Adipose tissue (tissue), 3 donors: Measurements from ENCODE around the gene SNX20. TPM values are rescaled to one million over a fixed set of nuclear protein-coding genes. Genes with fewer than 3 reads are reported as not detected.

Experiments used
- H3K27ac ChIP-seq: one replicate; pipeline ENCODE4 v1.5.1; 2013; ENCODE audit warnings: low read depth, low read length
- WGBS, 3 donors: extraction: QIAGEN DNeasy Blood & Tissue Kit; methylation state at CpG; one replicate each; pipeline ENCODE4 v1.1.7; 2013; 5-methylcytosine and 5-hydroxymethylcytosine counted together
- polyA plus RNA-seq, 3 donors: library from polyadenylated mRNA; stranded (reverse); fragments of 200-250 nt; gene quantifications; one replicate each; pipeline ENCODE4 v1.2.3, GENCODE V29; 2013
- donor health status: healthy with polysubstance abuse.
- donor health status: Bipolar disorder and iron deficiency.
- donor health status: healthy.

SNX20 gene
- polyA plus RNA-seq, 3 donors = 0.35 to 3.8 (median 1.8) TPM

DNA sequence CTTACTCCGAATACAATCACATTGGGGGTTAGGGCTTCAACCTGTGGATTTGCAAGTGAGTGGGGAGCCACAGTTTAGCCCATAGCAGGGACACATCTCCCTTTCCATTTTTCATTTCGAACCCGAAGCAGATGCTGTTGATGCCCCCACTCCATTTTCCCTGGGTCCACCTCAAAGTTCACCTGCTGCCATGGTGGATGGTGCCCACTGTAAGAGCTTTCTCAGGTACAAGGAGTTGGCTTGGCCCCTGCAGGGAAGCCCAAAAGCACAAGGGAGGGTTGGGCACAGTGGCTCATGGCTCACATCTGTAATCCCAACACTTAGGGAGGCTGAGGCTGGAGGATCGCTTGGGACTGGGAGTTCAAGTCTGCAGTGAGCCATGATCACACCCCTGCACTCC is 51.8 kb downstream of the SNX20 start:
- WGBS, 3 donors = 77 to 89% (median 89%) methylated on average over 4 of the region's 4 CpGs
- no peak overlapping the region for H3K27ac ChIP-seq

DNA sequence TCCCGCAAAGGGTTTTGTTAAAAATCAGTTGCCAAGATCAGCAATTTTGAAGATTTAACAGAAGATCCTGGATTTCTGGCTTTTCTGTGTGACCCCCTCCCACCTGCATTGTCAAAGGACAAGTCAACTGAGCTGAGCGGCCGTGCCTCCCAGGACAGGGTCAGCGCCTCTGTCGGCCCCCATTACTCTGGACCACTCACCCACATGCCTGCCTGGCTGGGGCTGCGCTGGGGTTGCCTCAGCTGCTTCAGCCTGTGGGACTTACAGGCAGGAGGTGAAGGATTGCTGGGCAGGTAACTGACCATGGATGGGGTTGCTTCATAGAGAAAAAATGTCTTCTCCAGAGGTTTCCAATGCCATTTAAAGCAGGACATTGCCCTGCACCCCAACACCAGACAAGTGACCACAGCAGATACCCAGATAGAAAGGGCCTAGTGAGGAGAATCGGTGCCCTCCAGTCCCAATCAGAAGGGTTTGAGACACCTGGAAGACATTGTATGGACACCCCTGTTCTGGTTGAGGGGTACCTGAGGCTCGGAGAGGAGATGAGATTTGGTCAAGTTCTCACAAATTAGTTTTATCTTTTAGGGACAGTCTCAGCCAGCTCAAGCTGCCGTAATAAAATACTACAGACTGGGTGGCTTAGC is 52.8 kb downstream of the SNX20 start:
- no peak overlapping the region for H3K27ac ChIP-seq
- 92 to 96% (median 96%) methylated on average over 9 of the region's 9 CpGs for WGBS, 3 donors

DNA sequence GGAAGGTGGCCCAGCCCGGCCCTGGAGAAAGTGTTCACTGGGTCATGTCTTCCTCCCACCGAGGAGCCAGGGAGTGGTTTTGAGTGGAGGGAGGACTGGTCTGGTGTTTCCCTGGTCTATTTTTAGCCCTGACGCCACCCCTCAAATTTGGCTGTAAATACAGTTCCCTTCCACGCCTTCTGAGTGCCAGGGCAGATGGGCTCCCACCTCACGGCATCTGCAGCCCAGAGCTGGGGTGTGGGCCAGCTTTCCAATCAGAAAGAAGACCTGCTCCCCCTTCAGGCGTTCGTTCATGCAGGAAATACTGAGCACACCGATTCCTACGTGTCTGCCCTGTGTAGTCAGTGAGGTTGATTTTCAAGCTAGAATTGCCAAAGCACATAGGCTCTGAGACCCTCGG is 53.7 kb downstream of the SNX20 start:
- no peak overlapping the region for H3K27ac ChIP-seq
- WGBS, 3 donors = 9 to 53% (median 9%) methylated on average over 10 of the region's 10 CpGs

DNA sequence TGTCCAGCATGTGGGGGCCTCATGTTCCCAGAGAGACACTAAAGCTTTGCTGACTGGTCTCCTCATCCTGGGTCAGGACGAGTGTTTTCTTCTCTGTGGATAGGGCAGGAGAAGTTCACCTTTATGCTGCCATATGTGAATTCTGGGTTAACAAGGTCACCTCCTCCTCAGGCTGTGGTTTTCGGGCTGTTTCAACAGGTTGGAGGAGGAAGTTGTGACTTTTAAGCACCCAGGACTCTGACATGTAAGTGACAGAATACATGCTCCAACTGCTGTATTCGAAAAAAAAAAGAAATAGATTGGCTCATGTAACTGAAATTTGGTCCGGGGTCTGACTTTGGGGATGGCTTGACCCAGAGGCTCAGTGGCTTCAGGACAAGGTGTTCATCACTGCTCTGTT is 54.2 kb downstream of the SNX20 start:
- 31 to 63% (median 49%) methylated on average over 4 of the region's 4 CpGs for WGBS, 3 donors
- H3K27ac ChIP-seq = no peak overlapping the region

DNA sequence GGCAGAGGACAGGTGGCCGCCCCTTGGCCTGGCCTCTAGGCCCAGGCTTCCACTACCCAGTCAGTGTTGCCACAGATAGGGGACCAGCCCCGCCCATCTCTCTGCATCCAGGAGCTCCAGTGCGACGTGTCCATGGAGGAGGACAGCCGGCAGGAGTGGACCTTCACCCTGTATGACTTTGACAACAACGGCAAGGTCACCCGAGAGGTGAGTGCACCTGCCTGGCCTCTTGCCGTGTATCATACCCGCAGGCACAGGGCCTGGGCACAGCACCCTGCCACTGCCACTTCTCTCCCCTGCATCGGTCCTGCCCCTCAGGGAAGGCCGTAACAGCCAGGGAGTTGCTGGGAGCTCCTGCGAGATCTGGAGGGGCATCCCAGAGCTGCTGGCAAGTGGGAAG is 55.7 kb downstream of the SNX20 start:
- WGBS, 3 donors = 78 to 96% (median 93%) methylated on average over 12 of the region's 12 CpGs
- no peak overlapping the region for H3K27ac ChIP-seq

DNA sequence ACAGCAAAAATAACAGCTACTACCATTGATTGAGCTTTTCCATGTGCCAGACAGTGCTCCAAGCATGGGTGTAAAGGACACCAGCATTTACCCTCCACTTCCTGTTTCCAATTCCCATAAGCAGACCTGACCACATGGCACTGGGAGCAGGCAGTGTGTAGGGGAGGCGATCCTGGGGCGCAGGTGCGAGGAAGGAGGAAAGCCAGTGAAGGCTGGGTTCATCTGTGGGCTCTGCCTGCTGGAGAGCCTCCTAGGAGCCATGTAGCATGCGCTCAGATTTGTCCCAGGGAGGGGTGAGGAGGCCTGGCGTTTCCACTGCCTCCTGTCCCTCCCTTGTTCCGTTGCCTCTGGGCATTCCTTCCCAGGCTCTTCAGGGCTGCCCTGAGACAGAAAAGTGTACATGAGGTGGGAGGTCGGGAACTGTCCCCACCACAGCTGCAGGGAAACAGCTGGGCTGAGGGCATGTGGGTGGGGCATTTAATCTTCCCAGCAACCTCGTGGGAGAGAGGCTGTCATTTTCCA is 56.6 kb downstream of the SNX20 start:
- 78 to 82% (median 78%) methylated on average over 8 of the region's 8 CpGs for WGBS, 3 donors
- H3K27ac ChIP-seq = no peak overlapping the region

DNA sequence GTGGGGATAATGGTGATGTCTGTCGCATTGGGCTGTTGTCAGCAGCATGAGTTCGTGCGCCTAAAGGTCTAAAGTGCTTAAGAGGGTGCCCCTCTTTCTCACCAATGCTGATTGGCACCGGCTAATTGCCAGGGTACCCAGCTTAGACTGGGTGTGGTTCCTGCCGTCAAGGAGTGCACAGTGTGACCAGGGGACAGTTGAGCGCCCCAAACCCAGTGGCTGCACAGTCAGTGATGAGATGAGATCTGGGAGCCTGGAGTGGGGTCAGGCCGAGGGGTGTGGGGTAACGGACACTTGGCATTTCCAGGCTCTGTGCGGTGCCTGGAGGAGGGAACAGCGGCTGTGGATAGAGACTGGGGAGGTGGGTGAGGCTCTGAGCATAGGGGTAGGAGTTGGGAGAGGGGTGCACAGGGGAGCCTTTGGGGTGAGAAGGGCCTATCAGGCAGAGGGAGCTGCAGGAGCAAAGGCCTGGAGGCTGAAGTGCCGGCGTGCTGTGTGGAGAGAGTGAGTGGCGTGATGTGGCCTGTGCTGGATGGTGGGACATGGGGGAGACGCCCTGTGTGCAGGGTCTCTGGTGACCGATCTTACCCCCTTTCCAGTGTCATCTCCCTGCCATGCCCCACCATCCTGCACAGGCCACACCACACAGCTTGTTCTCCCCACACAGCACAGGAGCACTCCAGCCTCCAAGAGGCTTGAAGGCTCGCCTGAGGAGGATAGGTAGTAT is 58.3 kb downstream of the SNX20 start:
- H3K27ac ChIP-seq = no peak overlapping the region
- WGBS, 3 donors = 93 to 95% (median 94%) methylated on average over 16 of the region's 16 CpGs

DNA sequence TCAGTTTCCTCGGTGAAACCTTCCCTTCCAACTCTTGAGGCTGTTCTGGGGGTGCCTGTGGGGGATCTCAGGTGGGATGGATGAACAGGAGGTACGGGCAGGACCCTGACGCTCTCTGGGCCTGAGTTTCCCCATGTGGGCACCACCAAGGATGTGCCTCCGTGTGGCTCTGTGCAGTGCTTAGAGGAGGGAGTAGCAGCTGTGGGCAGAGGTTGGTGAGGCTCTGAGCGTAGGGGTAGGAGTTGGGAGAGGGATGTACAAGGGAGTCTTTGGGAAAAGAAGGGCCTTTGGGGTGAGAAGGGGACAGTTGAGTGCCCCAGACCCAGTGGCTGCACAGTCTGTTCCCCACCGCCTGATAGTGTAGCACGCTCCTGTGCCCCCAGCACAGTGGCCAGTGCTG is 59.1 kb downstream of the SNX20 start:
- H3K27ac ChIP-seq = no peak overlapping the region
- WGBS, 3 donors = 88 to 95% (median 91%) methylated on average over 6 to 7 of the region's 7 CpGs

Other genes starting within 250 kb of the SNX20 start
- 1 to 10 TPM in 2 of 3 donors, under 1 TPM in 1; 0.31 to 1.3 (median 1.1) TPM for gene NKD1, start 132.9 kb downstream of the SNX20 start, polyA plus RNA-seq
- gene NOD2, start 12.3 kb upstream of the SNX20 start, polyA plus RNA-seq = 1 to 10 TPM in 2 of 3 donors, under 1 TPM in 1; 0.43 to 2.5 (median 1.2) TPM
- gene CYLD, start 60.8 kb upstream of the SNX20 start, polyA plus RNA-seq = 10 to 100 TPM in 2 of 3 donors, 1 to 10 TPM in 1; 5.8 to 12.5 (median 11.9) TPM